ENCODE measurements around the gene ATAD1. TPM values are rescaled to one million over a fixed set of nuclear protein-coding genes. Genes with fewer than 3 reads are reported as not detected.

ATAD1 gene
- total RNA-seq, 1 experiment from 2014 or later, result 48.6 TPM

DNA sequence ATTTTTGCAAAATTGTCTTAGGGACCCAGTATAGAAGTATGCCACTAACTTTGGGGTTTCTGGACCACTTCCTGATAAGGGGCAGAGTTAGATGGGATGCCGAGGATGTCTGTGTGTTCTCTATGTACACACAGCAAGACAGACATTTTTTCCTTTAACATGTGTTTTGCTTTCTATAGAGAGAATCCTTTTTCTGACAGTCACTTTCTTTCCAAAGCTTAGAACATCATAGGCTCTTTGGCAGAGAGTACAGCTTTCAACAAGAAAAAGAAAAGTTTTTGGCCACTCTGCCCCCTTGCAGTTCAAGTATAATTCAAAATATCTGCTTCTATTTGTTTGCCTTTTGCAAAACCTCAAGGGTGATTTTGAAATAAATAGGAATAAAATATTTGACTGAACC is 114.3 kb downstream of the ATAD1 start:
- H3K27me3 ChIP-seq (replicated peaks; ENCODE audit: insufficient read depth, low read depth, low read length, poor library complexity), result no peaks in the 10 kb centered on the region
- no peak overlapping the region for H3K4me3 ChIP-seq (ENCODE audit: low read depth, low read length, poor library complexity, severe bottlenecking)
- BruUV-seq (replicated peaks), result no TSS peak
- no peaks in the 10 kb centered on the region for H3K36me3 ChIP-seq (ENCODE audit: insufficient read depth, low read length, poor library complexity, severe bottlenecking)
- intact Hi-C loops (cut with micrococcal nuclease; ENCODE audit: unreplicated experiment), result no loop called here
- no peaks in the 10 kb centered on the region for H3K9me3 ChIP-seq (ENCODE audit: low read depth, low read length, poor library complexity, severe bottlenecking)
- DNase-seq (ENCODE audit: low spot score), result no peak
- ChIA-PET CTCF (no interaction called here), POLR2A (ENCODE audit: low non-redundant PET) (no interaction called here)
- no peak overlapping the region for H3K27ac ChIP-seq (ENCODE audit: low read depth, low read length, poor library complexity, severe bottlenecking)
- TF ChIP-seq EZH2 (IDR thresholded peaks at IDR 0.05; ENCODE audit: borderline replicate concordance, low read depth, low read length, poor library complexity, severe bottlenecking), result no peak
- TF ChIP-seq, protein P1, sequence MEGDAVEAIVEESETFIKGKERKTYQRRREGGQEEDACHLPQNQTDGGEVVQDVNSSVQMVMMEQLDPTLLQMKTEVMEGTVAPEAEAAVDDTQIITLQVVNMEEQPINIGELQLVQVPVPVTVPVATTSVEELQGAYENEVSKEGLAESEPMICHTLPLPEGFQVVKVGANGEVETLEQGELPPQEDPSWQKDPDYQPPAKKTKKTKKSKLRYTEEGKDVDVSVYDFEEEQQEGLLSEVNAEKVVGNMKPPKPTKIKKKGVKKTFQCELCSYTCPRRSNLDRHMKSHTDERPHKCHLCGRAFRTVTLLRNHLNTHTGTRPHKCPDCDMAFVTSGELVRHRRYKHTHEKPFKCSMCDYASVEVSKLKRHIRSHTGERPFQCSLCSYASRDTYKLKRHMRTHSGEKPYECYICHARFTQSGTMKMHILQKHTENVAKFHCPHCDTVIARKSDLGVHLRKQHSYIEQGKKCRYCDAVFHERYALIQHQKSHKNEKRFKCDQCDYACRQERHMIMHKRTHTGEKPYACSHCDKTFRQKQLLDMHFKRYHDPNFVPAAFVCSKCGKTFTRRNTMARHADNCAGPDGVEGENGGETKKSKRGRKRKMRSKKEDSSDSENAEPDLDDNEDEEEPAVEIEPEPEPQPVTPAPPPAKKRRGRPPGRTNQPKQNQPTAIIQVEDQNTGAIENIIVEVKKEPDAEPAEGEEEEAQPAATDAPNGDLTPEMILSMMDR (conservative IDR thresholded peaks at IDR 0.05; ENCODE audit: low read depth, low read length), result no peak
- no peaks in the 10 kb centered on the region for H3K4me1 ChIP-seq (ENCODE audit: insufficient read depth, low read length, poor library complexity, severe bottlenecking)

- ChIA-PET POLR2A (ENCODE audit: low non-redundant PET) (no interaction called here), CTCF (no interaction called here)
- TF ChIP-seq, protein P1 (conservative IDR thresholded peaks at IDR 0.05; ENCODE audit: low read depth, low read length), result no peak
- TF ChIP-seq EZH2 (IDR thresholded peaks at IDR 0.05; ENCODE audit: borderline replicate concordance, low read depth, low read length, poor library complexity, severe bottlenecking), result no peak
- intact Hi-C loops (cut with micrococcal nuclease; ENCODE audit: unreplicated experiment), result no loop called here
- no peak overlapping the region for H3K4me3 ChIP-seq (ENCODE audit: low read depth, low read length, poor library complexity, severe bottlenecking)
- DNase-seq (ENCODE audit: low spot score), result no peak
- H3K27ac ChIP-seq (ENCODE audit: low read depth, low read length, poor library complexity, severe bottlenecking), result no peak overlapping the region
- H3K4me1 ChIP-seq (ENCODE audit: insufficient read depth, low read length, poor library complexity, severe bottlenecking), result no peaks in the 10 kb centered on the region
- H3K27me3 ChIP-seq (replicated peaks; ENCODE audit: insufficient read depth, low read depth, low read length, poor library complexity), result no peaks in the 10 kb centered on the region
- H3K9me3 ChIP-seq (ENCODE audit: low read depth, low read length, poor library complexity, severe bottlenecking), result no peaks in the 10 kb centered on the region
- no TSS peak for BruUV-seq (replicated peaks)
- no peaks in the 10 kb centered on the region for H3K36me3 ChIP-seq (ENCODE audit: insufficient read depth, low read length, poor library complexity, severe bottlenecking)
Observed at GRCh38 chr10:87702973-87703294, 115.1 kb downstream of the ATAD1 start.

GRCh38 chr10:87702260-87702972 is 115.6 kb downstream of the ATAD1 start:
- POLR2A ChIA-PET (ENCODE audit: low non-redundant PET), result no interaction called here

More at GRCh38 chr10:87702260-87702972, 115.6 kb downstream of the ATAD1 start:
- intact Hi-C loops (cut with micrococcal nuclease; ENCODE audit: unreplicated experiment), result no loop called here
- BruUV-seq (replicated peaks), result no TSS peak
- Histone ChIP-seq H3K9me3 (ENCODE audit: low read depth, low read length, poor library complexity, severe bottlenecking) (no peaks in the 10 kb centered on the region), H3K27ac (ENCODE audit: low read depth, low read length, poor library complexity, severe bottlenecking) (no peak overlapping the region), H3K4me1 (ENCODE audit: insufficient read depth, low read length, poor library complexity, severe bottlenecking) (no peaks in the 10 kb centered on the region), H3K27me3 (replicated peaks; ENCODE audit: insufficient read depth, low read depth, low read length, poor library complexity) (no peaks in the 10 kb centered on the region), H3K4me3 (ENCODE audit: low read depth, low read length, poor library complexity, severe bottlenecking) (no peak overlapping the region), H3K36me3 (ENCODE audit: insufficient read depth, low read length, poor library complexity, severe bottlenecking) (no peaks in the 10 kb centered on the region)
- CTCF ChIA-PET, result no interaction called here
- DNase-seq (ENCODE audit: low spot score), result no peak
- TF ChIP-seq EZH2 (IDR thresholded peaks at IDR 0.05; ENCODE audit: borderline replicate concordance, low read depth, low read length, poor library complexity, severe bottlenecking), result no peak
- TF ChIP-seq, protein P1 (conservative IDR thresholded peaks at IDR 0.05; ENCODE audit: low read depth, low read length), result no peak

Other genes starting within 250 kb of the ATAD1 start
- 10.2 and 14.0 TPM in 2 replicates for gene PAPSS2, start 158.3 kb downstream of the ATAD1 start, total RNA-seq (2021)
- 0.32 and 0.37 TPM in 2 replicates for gene KLLN, start 45.3 kb upstream of the ATAD1 start, total RNA-seq (2021)
- 66.0 and 66.4 TPM in 2 replicates for gene PTEN, start 45.4 kb upstream of the ATAD1 start, total RNA-seq (2021)